ENCODE results near the gene MVB12B.

Gene MVB12B

DNA sequence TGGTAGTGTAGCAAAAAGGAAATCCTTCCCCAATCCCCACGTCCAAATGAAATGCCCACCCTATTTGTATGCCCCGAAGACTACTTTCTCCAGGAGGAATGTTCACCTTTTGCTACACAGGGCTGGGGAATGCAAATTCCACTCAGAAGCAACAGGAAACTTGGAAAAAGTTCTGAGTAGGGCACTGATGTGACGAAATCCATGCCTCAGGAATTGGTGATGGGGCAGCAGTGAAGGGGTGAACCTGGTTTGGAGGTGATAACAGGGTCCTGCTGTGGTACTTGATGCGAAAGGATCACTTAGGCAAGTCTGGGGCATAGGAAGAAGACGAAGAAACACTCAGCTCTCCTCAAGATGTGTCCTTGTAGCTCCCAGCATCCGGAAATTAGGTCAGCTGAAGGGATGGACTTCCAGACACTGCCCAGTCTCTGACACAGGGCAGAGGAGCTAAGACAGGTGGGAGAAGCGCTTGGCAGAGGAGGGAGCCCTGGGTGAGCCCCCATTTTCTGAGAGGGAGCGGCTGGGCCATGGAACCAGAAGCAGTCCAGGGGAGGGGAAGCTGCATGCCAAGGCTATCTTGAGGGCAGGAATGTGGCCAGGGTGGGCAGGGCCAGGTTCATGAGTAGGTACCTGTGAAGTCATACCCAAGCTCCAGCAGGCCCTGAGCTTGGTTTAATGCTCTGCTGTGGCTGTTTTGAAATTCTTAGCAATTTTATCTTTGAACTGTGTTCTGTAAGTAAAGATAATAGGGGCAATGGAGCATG, 22.2 kb upstream of the MVB12B start:
- DNase-seq: no peak

DNA sequence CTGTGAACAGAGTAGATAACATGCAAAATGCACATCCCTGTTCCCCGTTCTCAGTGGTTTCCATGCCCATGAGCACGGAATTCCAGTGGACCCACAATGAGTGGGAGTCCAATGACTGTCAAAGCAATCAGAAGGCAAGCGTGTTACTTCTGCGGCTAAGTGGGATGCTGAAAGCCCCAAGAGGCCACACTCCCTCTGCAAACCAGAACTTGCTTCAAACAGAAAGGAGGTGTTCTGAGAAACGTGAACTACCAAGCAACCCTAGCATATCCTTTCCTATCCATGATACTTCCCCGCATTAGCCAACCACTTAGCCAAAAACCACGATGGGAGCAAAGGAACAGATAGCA, 21.7 kb upstream of the MVB12B start:
- no peak for DNase-seq

GRCh38 chr9:126306071-126306647, 20.5 kb upstream of the MVB12B start:
- no peak for DNase-seq

DNA sequence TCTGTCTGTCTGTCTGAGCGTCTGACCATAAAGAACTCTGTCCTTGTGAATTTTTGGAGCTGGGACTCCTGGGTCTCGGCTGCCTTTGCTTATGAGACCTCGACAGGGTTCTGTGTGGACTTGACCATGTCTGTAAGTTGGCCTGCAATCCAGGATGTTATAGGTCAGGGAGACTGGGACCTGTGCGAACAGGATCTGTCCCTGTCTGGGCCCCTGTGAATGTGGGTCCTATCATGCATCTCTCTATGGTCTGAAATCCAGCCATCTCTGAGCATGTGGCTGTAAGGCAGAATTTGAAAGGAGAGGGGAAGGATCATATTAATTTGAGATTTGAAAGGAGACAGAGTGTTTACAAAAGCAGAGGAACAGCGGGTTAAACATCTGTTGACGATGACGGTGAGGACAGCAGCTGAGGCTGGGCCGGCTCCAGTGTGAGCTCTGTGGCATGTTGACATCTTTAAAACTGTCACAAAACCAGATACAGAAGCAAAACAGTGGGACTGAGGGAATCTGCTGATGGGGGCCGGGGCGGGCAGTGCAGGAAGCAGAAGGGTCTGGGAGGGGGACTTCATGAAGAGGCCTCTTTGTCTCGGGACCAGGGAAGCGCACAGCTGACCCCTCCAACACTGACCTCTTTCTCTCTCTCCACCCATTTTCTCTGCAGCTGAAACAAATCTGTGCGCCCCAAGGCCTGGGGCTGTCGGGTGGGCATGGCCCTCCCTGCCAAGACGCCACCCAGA, 19.1 kb upstream of the MVB12B start:
- no peak for DNase-seq

GRCh38 chr9:126309427-126310189, 17.0 kb upstream of the MVB12B start:
- no peak for DNase-seq

GRCh38 chr9:126312584-126313551, 13.8 kb upstream of the MVB12B start:
- DNase-seq: no peak

GRCh38 chr9:126316085-126316655, 10.5 kb upstream of the MVB12B start:
- DNase-seq: no peak

DNA sequence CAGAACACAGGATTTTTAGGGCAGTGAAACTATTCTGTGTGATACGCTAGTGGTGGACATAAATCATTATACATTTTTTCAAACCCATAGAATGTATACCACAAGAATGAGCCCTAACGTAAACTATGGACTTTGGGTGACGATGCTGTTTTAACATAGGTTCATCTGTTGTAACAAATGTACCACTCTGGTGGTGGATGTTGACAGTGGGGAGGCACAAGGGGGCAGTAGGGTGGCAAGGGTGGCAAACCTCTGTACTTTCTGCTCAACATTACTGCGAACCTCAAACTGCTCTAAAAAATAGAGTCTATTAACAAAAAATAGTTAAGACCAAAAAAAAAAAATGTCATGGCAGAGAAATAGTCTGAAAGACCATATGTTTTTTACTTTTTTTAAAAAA, 9.1 kb upstream of the MVB12B start:
- peak; percentile 60 for DNase-seq

GRCh38 chr9:126318858-126319257, 7.8 kb upstream of the MVB12B start:
- no peak for DNase-seq

DNA sequence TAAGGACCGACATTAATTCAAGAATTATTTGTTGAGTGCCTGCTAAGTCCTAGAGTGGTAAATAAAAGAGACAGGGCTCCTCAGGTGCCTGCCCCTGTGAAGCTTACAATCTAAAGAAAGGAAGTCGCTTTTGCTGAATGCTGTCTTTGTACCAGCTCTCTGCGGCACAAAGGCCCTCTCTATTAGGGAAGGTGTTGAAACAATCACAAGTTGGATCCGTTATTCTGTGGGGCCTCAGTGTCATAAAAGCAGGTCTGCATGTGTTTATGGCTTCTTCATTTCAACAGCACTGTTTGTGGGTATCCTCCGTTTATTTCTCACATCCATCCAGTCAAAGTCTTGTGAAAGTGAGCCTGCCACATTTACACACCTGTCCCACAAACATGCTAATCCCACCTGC, 7.0 kb upstream of the MVB12B start:
- DNase-seq: no peak

DNA sequence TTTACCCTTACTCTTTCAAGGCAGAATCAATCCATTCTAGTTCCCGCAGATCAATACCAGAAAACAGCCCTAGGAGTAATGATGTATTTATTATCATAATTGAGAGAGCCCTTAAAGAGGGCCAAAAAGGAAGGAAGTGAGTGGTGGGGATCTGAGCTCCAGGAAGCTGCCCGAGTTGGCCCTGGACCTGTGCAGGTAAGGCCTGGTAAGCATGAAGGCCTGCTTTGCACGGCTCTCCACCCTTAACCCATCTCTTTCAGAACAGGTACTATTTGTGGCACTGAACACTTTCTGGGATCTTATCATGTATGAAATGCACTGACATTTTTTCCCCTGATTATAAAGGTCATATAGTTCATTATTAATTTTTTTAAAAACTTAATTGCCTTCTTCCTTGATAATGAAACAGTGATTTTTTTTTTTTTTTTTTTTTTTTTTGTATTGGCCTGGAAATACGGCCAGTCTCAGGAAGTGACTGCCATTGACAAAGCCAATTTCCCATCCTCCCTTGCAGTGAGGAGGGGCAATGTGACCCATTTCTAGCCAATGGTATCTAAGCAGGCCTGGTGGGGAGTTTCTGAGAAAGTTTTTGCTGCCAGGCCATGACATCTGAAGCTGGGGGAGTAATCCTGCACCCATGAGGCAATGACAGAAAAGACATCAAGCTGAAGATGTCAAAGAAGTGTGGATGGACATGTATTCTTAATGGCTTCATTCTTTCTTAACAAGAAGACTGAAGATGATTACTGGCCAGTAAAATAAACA, 6.3 kb upstream of the MVB12B start:
- DNase-seq: no peak

DNA sequence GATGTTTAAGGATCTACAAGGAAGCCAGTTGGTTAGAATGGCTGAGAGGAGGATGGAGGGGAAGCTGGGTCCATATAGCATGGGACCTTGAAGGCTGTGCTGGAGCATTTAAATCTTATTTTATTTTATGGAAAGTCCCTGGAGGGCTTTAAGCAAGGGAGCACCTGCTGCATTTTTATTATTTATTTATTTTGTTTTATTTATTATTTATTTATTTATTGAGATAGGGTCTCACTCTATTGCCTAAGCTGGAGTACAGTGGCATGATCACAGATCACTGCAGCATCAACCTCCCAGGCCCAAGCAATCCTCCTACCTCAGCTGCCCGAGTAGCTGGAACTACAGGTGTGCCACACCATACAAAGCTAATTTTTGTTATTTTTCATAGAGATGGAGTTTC, 4.9 kb upstream of the MVB12B start:
- no peak for DNase-seq

DNA sequence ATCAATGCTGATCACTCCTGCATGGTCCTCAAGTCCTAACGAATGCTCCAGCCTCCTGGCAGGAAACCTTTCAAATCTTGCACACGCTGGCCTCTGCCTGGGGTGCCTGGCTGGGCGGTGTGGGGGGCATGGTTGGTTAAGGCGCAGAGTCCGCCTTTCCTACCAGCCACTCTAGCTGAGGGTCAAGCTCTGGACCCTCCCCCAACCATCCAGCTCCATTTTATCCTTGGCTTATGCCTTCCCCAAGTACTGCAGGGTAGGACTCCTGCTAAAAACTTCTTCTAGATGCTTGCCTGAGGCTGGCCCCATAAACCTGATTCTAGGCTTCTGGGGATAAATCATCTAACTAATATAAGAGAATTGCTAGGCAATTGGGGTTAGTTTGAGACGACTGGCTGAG, 808 bp upstream of the MVB12B start:
- DNase-seq: no peak

DNA sequence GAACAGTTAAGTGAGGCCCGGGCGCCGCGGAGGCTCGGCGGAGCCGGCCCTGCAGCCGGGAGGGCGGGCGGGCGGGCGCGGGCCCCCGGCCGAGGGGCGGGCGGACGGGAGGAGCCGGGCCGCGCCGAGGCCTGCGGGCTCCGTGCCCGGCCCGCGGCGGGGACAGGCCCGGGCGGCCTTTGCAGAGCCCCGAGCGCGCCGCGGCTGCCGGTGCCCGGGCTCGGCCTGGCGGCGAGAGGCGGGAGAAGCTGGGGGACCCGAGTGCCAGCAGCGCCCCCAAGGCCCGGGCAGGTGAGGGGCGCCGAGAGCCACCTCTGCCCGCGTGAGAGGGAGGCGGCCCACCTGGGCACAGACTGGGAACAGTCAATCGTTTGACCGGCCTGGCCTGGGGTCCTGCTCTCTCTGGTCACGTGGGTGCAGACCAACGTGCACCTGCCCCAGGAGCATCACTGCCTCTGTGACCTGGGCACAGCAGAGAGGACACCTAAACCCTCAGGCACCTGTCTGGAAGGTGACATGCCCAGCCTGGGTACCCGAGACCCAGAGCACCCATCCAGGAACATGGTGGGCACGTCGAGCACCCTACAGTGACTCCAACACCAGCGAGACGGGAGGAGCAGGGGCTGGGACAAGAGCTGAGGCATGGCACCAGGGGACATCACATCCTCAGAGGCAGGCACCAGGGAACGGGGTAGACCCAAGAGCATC, 531 bp downstream of the MVB12B start:
- DNase-seq: peak; percentile 14

- DNase-seq: no peak
Measured at GRCh38 chr9:126327714-126328185, 1.1 kb downstream of the MVB12B start.

GRCh38 chr9:126328407-126328806, 1.8 kb downstream of the MVB12B start:
- no peak for DNase-seq

DNA sequence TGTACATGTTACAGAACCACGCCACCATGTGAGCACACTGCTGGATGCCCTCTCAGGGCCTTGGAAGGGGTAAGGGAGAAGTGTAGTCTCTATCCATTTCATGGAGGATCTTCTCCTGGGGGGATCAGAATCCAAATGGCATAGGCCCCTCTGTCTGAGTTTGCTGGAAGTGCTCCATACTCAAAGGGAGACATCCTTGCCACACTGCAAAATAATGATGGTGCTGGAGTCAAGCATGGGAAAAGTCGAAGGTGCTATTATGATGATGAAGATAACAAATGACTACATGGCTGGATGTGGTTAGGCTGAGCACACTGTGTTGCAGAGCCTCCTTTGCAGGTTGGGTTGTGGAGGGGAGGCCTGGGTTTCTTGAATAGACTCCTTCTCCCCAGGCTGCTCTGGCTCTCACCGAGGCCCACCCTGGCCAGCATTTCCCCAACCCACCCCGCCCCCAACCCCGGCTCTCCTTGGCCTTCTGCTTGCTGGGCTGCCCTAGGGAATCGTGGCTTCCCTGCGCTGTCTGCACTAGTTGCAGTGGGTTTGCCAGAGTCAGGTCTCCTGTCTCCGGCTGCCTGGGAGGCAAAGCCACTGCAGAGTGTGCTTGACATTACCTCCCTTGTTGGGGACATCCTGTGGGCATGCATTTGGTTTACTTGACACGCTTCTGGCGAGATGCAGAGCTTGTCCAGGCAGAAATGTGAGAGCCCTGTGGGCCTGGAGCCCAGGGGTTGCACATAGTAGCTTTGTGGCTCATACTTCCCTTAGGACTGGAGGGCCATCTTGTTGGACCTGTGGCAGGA, 3.0 kb downstream of the MVB12B start:
- DNase-seq: peak; percentile 19

DNA sequence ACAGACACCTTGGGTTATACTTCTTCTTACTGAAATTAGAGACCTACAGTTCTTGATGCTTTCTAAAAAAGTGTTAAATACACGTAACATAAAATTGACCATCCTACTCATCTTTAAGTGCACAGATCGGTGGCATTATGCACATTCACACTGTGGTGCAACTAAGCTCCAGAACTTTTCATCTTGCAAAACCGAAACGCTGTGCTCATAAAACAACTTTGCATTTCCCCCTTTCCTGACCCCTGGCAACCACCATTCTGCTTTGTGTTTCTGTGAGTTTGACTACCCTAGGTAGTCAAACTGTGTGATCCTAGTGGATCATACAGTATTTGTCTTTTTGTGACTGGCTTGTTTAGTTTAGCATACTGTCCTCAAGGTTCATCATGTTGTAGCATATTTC, 3.9 kb downstream of the MVB12B start:
- no peak for DNase-seq

DNA sequence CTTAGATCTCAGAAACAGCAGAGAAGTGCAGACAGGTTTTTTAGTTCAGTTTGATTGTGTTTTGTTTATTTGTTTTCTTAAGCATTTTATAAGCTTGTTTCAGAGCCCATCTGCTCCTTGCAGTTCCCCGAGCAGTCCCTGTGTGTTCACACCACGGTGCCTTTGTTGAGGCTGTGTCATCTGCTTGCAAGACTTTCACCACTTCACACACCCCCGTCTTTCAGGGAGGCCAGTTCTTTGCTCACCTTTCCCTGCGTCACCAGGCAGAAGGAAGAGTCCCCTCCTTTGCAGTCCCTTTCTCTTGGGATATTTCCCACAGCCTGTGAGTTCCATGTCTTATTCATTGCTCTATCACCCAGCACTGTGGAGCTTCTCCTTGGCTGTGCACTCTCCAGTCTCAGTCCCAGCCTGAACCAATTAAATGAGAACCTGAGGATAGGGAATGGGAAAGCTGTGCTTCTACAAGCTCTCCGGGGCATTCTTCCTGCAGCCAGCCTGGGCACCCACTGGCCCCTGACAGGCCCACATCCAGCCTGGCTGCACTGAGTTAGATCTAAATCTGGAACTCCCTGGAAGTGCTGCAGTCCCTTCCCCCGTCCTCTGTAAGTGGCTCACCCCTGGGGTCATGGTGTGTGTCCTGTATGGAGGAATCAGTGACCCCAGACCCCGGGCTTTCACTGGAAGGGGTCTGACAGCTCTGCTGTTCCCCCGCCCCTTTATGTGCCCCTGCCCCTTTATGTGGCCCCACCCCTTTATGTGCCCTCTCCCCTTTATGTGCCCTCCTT, 5.5 kb downstream of the MVB12B start:
- no peak for DNase-seq
